ENCODE measurements around the gene NINJ1. TPM values are rescaled to one million over a fixed set of nuclear protein-coding genes. Genes with fewer than 3 reads are reported as not detected.

NINJ1 gene
- total RNA-seq, 1 experiment from 2014 or later: 30.5 TPM

DNA sequence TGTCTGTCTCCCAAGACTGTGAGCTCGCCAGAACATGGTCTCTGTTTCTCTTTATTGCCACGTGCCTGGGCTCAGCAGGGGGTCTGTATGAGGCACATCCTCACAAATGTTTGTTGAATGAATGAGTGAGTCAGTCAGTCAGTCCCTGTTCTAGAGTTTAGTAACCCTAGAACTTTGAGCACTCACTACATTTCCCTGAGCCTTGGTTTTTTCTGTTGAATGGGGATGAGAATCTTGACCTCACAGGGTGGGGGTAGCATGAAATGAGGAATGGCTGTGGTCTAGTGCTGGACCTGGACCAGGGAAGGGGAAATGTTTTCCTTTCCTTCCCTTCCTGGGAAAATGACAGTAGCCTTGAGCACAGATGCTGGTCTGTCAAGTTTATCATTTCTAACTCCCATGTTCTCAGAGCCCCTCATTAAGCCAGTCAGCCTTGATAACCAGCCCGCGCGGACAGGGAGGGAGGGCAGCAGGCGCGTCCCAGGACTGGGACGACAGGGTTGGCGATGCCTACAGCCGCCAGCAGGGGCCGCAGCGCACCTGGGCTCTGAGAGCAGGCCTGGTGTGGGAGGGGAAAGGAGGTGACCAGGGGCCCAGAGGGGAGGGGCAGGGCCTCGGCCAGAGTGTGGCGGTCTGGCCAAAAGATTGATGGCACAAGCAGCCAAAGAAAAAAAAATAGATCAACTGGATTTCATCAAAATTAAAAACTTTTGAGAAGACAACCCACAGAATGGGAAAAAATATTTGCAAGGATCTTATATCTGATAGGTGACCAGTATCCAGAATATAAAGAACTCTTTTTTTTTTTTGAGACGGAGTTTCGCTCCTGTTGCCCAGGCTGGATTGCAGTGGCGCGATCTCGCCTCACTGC is 25.8 kb upstream of the NINJ1 start:
- Histone ChIP-seq H4K20me1 (ENCODE audit: low read length) (no peaks in the 10 kb centered on the region), H3K9me3 (ENCODE audit: low read length) (no peaks in the 10 kb centered on the region), H3K9me2 (replicated peaks; ENCODE audit: low read length) (no peaks in the 10 kb centered on the region), H3K9ac (ENCODE audit: low read length) (no peak overlapping the region), H3K27me3 (ENCODE audit: low read length) (no peaks in the 10 kb centered on the region), H3K79me2 (ENCODE audit: low read length) (no peaks in the 10 kb centered on the region), H3K4me3 (ENCODE audit: low read length) (peak overlapping the region; percentile 51), H3K4me1 (ENCODE audit: insufficient read depth, low read length) (peaks cover 6% of the 10 kb centered on the region), H3K4me2 (ENCODE audit: low read length) (peak overlapping the region; percentile 76), H3K27ac (ENCODE audit: low read length) (no peak overlapping the region), H3F3A (ENCODE audit: low read length, unreplicated experiment) (no peaks in the 10 kb centered on the region), H2AFZ (ENCODE audit: low read length) (peak overlapping the region; percentile 62), H3K36me3 (ENCODE audit: low read depth, low read length) (no peaks in the 10 kb centered on the region)
- DNase-seq (peak; percentile 84), ATAC-seq (peak; percentile 99)
- intact Hi-C loops (cut with micrococcal nuclease): loop anchor here (1.0 to 10.0 kb wide), 2 partner anchors 145 to 405 kb away; no protein-coding TSS in a partner anchor
- no TSS peak for BruUV-seq (replicated peaks)
- CTCF ChIA-PET: interaction anchor here (1.1 kb wide), 1 partner anchor 143 kb away, joined by 6 read pairs; no protein-coding TSS in a partner anchor
- POLR2A ChIA-PET (ENCODE audit: unreplicated experiment): no interaction called here
- TF ChIP-seq, protein P1, sequence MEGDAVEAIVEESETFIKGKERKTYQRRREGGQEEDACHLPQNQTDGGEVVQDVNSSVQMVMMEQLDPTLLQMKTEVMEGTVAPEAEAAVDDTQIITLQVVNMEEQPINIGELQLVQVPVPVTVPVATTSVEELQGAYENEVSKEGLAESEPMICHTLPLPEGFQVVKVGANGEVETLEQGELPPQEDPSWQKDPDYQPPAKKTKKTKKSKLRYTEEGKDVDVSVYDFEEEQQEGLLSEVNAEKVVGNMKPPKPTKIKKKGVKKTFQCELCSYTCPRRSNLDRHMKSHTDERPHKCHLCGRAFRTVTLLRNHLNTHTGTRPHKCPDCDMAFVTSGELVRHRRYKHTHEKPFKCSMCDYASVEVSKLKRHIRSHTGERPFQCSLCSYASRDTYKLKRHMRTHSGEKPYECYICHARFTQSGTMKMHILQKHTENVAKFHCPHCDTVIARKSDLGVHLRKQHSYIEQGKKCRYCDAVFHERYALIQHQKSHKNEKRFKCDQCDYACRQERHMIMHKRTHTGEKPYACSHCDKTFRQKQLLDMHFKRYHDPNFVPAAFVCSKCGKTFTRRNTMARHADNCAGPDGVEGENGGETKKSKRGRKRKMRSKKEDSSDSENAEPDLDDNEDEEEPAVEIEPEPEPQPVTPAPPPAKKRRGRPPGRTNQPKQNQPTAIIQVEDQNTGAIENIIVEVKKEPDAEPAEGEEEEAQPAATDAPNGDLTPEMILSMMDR (conservative IDR thresholded peaks at IDR 0.05; ENCODE audit: low read depth, low read length): peak; percentile 94
- no peak for TF ChIP-seq EZH2phosphoT487 (IDR thresholded peaks at IDR 0.05; ENCODE audit: borderline replicate concordance, low read length)

DNA sequence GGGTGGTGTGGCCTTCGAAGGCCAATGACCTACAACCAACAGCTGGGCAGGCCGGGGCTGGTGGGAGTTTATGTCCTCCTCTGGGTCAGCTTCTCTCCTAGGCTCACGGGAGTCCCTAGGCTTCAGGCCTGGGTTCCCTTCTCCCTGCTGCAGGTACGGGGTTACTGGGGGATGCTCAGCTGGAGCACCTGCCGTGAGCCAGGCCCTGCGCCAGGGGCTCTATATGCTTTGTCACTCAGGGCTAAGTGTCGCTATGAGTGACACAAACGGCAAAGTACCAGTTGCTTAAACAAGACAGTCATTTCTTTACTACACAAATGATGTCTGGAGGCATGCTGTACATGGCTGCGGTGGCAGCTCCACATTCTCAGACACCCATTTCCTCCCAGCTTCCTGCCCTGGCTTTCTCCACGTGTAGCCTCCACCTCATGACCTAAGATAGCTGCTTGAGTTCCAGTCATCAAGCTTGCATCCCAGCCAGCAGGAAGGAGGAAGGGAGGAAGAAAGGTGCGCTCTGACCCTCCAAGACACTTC is 22.5 kb upstream of the NINJ1 start:
- intact Hi-C loops (cut with micrococcal nuclease): no loop called here
- H4K20me1 ChIP-seq (ENCODE audit: low read length): no peaks in the 10 kb centered on the region
- H3K79me2 ChIP-seq (ENCODE audit: low read length): no peaks in the 10 kb centered on the region
- H3K9me3 ChIP-seq (ENCODE audit: low read length): no peaks in the 10 kb centered on the region
- no peak for ATAC-seq
- H3K9ac ChIP-seq (ENCODE audit: low read length): no peak overlapping the region
- H3K9me2 ChIP-seq (replicated peaks; ENCODE audit: low read length): no peaks in the 10 kb centered on the region
- H3K4me1 ChIP-seq (ENCODE audit: insufficient read depth, low read length): peaks cover 6% of the 10 kb centered on the region
- H3K4me2 ChIP-seq (ENCODE audit: low read length): no peak overlapping the region
- no TSS peak for BruUV-seq (replicated peaks)
- no peaks in the 10 kb centered on the region for H3K27me3 ChIP-seq (ENCODE audit: low read length)
- H3K4me3 ChIP-seq (ENCODE audit: low read length): no peak overlapping the region
- H3F3A ChIP-seq (ENCODE audit: low read length, unreplicated experiment): no peaks in the 10 kb centered on the region
- H2AFZ ChIP-seq (ENCODE audit: low read length): no peak overlapping the region
- ChIA-PET POLR2A (ENCODE audit: unreplicated experiment) (no interaction called here), CTCF (no interaction called here)
- TF ChIP-seq EZH2 (IDR thresholded peaks at IDR 0.05; ENCODE audit: low read length, unreplicated experiment) (no peak), EZH2phosphoT487 (IDR thresholded peaks at IDR 0.05; ENCODE audit: borderline replicate concordance, low read length) (no peak)
- TF ChIP-seq, protein P1 (conservative IDR thresholded peaks at IDR 0.05; ENCODE audit: low read depth, low read length): no peak
- DNase-seq: no peak
- no peaks in the 10 kb centered on the region for H3K36me3 ChIP-seq (ENCODE audit: low read depth, low read length)
- H3K27ac ChIP-seq (ENCODE audit: low read length): no peak overlapping the region
